ENCODE data around the gene ZNF30.

Gene ZNF30

GRCh38 chr19:34926685-34927375 lies at the start of gene ZNF30:
ZNF30 (plus strand) TSS chr19:34926903; CDS start chr19:34929948, 3,045 bp downstream.
- TF ChIP-seq CTCF (conservative IDR thresholded peaks at IDR 0.05; ENCODE audit: low read depth, low read length), result no peak
- H3K4me3 ChIP-seq (ENCODE audit: low read depth, low read length), result peak within 1 kb of the TSS; percentile 80
- DNase-seq (ENCODE audit: low read depth), result peak; percentile 95

- no peak for TF ChIP-seq CTCF (conservative IDR thresholded peaks at IDR 0.05; ENCODE audit: low read depth, low read length)
Observed at GRCh38 chr19:34879563-34879962, 47.1 kb upstream of the ZNF30 start.

GRCh38 chr19:34880034-34880433 lies 46.7 kb upstream of the ZNF30 start:
- TF ChIP-seq CTCF (conservative IDR thresholded peaks at IDR 0.05; ENCODE audit: low read depth, low read length), result no peak
- no peak for DNase-seq (ENCODE audit: low read depth)
- no peak overlapping the region for H3K4me3 ChIP-seq (ENCODE audit: low read depth, low read length)

More at GRCh38 chr19:34879563-34879962, 47.1 kb upstream of the ZNF30 start:
- H3K4me3 ChIP-seq (ENCODE audit: low read depth, low read length), result no peak overlapping the region
- DNase-seq (ENCODE audit: low read depth), result no peak

- no peak overlapping the region for H3K4me3 ChIP-seq (ENCODE audit: low read depth, low read length)
- no peak for TF ChIP-seq CTCF (conservative IDR thresholded peaks at IDR 0.05; ENCODE audit: low read depth, low read length)
- peak; percentile 62 for DNase-seq (ENCODE audit: low read depth)
Observed at GRCh38 chr19:34881982-34882381, 44.7 kb upstream of the ZNF30 start.

DNA sequence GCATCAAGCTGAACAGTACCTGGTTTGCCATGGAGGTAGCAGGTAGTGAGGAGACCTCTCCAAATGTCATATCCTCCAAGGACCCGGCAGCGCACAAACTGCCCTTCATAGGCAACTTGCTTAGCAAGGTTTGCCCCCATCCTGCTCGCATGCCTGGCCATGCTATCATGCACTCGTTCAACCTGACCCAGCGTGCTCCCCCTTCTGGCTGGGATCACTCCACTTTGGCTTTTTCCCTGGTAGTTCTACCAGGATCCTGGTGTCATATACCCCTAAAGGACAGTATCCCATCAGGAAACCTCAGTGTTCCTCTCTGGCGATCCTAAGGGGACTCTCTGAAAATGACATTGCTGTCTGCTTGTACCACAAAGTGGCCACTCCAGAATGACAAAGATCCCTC lies 38.6 kb upstream of the ZNF30 start:
- no peak overlapping the region for H3K4me3 ChIP-seq (ENCODE audit: low read depth, low read length)
- no peak for TF ChIP-seq CTCF (conservative IDR thresholded peaks at IDR 0.05; ENCODE audit: low read depth, low read length)
- DNase-seq (ENCODE audit: low read depth), result no peak

DNA sequence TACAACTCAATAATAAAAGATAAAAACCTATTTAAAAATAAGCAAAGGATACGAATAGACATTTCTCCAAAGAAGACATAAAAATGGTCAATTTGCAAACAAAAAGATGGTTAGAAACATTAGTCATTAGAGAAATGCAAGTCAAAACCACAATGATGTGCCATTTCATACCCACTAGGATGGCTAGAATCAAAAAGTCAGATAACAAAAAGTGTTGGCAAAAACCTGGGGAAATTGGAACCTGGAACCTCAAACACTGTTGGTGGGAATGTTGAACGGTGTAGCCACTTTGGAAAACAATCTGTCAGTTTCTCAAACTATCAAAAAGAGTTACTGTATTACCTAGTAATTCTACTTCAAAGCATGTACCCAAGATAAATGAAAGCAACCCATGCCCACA lies 26.5 kb upstream of the ZNF30 start:
- no peak for DNase-seq (ENCODE audit: low read depth)
- no peak overlapping the region for H3K4me3 ChIP-seq (ENCODE audit: low read depth, low read length)
- no peak for TF ChIP-seq CTCF (conservative IDR thresholded peaks at IDR 0.05; ENCODE audit: low read depth, low read length)

All from choroid plexus epithelial cell (primary cell).